ENCODE data around the gene ESRRB.

Gene ESRRB

GRCh38 chr14:76408877-76409276 lies 32.9 kb downstream of the ESRRB start:
- no peak for DNase-seq

- no peak for DNase-seq
Observed at GRCh38 chr14:76412501-76412900, 36.6 kb downstream of the ESRRB start.

DNA sequence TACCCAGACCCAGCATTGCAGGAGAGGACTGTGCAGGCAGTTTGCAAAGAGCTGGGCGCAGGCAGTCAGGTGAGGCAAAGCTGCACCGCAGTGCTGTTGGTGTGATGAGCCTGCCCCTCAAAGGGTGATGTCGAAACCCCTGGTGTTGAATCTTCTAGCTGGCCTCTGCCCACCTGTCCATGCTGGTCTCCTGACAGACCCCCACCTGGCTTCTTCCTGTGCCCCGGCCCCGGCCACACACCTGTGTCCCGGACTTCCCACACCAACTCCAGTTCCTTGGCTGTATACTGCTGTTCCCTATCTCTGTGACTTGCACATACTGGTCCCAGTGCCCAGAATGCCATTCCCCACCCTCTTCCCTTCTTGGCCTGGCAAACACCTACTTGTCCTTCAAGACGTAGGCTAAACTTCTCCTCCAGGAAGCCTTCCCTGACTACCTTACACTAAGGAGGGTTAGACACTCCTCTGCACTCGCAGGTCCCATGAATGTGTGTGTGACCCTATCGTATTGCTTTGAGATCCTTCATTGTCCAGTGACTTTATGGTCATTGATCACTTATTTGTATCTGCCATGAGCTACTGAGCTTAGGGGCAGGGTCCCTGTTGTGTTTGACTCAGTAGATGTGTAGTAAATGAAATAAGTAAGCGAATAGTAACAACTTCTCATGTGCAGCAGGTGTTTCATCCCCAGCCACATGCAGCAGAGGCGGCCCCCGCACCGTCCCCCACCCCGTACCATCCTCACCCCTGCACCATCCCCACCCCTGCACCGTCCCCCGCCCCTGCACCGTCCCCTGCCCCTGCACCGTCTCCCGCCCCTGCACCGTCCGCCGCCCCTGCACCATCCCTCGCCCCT lies 37.4 kb downstream of the ESRRB start:
- no peak for DNase-seq

DNA sequence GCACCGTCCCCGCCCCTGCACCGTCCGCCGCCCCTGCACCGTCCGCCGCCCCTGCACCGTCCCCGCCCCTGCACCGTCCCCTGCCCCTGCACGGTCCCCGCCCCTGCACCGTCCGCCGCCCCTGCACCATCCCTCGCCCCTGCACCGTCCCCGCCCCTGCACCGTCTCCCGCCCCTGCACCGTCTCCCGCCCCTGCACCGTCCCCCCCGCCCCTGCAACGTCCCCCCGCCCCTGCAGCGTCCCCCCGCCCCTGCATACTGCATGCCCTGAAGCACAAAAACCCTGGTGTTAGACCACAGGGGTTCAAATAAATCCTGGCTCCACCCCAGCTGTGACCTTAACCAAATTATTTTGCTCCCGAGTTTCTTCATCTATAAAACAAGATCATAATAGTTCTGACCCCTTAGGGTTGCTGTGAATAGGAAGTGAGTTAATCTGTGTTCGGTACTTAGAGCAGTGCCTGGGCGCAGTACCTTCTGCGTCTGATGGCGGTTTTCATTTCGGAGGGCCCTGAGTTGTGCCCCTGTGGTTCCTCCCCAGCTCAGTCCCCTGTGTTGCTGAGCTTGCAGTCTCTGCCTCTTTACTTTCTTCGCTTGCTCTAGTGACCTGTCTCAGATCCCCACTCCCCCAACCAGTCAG lies 38.1 kb downstream of the ESRRB start:
- no peak for DNase-seq

GRCh38 chr14:76419399-76419798 lies 43.5 kb downstream of the ESRRB start:
- no peak for DNase-seq

GRCh38 chr14:76420827-76421226 lies 44.9 kb downstream of the ESRRB start:
- DNase-seq = no peak

GRCh38 chr14:76421662-76422061 lies 45.7 kb downstream of the ESRRB start:
- no peak for DNase-seq

- no peak for DNase-seq
Observed at GRCh38 chr14:76422662-76423061, 46.7 kb downstream of the ESRRB start.

GRCh38 chr14:76423534-76423933 lies 47.6 kb downstream of the ESRRB start:
- no peak for DNase-seq

DNA sequence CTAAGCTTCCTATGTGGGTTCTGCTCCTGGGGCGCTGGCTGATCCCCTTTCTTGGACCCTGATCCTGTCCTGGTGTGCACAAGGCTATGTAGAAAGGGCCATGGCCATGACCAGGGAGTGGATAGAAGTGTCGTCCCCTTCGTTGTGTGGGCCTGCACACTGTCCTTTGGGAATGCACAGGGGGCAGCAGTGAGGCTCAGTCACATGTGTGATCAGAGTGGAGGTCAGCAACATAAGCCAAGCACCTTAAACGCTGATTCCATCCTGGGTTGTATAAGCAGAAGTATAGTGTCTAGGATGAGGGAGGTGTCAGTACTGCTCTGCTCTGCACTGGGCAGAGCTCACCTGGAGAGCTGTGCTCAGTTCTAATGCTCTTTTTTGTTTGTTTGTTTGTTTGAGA lies 48.4 kb downstream of the ESRRB start:
- DNase-seq = no peak

DNA sequence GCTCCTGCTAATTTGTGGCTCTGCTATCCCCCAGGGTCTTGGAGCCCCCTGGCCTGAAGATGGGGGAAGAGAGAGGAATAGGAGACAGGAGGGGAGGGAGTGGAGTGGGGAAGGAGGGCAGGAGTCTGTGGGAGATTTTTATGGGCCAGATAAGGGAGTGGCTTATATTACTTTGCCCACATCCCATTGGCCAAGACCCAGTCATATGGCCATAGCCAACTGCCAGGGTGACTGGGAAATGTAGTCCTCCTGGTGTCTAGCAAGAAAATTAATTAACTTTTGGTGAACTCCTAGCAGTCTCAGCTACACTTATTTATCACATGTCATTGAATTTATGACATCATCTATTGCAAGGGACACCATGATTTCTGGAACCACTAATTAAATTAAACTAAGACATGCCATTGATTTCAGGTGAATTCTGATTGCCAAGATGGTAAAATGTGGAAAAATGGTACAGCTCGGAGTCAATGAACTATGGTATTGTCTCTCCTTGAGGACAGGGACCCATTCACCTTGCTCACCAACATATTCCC lies 50.3 kb downstream of the ESRRB start:
- no peak for DNase-seq

DNA sequence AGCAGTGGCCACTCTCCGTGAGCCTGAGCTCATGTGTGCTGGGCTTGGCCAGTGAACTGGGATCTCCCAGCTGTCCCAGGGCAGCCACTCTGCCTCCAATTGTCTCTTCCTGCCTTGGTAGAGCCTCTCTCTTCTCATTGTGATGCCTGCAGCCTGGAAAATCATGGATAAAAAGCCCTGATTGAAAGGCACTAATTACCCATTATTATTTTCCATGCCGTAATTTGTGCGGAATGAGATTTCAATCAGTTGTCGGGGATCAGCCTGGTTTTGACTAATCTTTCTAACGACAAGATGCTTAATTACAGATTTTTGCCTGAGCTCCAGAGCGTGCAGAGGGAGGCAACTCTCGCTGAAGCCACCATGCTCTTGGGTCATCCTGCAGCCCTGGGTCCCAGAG lies 52.7 kb downstream of the ESRRB start:
- no peak for DNase-seq

DNA sequence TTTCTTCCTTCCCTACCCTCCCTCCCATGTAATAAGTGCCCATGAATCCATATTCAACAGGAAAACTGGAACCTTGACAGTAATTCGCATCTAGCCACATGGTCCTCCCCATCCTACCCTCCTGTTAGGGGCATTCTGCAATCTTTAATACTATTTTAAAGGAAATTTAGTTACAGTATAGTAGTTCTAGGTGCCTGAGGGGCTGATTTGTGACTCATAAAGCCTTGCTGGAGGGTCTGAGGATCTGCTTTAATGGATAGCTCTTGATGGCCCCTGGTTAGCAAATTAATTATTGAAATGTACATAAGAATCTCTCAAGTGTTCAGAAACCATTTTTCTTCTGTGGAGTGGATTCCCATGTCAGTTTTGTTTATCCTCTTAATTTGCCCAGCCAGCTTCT lies 54.1 kb downstream of the ESRRB start:
- DNase-seq = no peak

DNA sequence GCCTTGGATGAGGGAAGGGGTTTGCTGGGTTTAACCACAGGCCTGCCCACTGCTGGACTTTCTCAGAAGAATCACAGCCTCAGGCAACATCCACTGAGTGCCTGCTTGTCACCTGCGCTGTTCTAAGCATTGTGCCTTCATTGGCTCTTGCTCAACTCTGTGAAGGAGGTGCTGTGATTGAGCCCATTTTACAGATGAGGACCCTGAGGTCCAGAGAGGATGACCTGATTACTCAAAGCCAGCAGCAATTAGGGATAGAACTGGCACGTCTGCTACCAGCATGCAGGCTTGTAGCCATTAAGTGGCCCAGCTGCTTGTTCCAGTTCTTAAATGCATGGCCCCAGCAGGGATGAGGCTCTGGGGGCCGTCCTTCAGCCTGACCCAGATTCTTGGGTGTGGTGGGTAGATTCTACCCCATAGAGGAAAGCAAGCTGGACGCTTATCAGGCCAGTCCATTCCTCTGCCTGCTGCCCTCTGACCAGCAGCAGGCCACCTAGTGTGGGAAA lies 54.6 kb downstream of the ESRRB start:
- DNase-seq = no peak

DNA sequence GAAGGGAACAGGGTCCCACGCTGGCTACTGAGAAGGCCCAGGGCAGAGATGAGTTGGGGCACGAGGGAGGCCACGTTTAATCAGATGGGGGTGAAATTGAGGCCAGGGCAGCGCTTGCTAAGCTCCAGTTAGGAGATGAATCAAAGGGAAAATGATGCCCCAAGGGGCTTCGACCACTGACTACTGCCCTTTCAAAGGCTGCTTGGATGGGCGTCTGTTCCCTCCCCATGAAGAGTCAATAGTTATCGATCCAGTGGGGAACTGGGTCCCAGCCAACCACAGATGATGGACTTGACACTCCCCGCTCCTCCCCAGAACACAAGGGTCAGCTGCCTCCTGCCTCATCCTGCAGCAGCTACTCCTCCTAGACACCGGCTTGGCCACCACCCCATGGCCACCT lies 55.6 kb downstream of the ESRRB start:
- no peak for DNase-seq

GRCh38 chr14:76432827-76433752 lies 57.2 kb downstream of the ESRRB start:
- no peak for DNase-seq

DNA sequence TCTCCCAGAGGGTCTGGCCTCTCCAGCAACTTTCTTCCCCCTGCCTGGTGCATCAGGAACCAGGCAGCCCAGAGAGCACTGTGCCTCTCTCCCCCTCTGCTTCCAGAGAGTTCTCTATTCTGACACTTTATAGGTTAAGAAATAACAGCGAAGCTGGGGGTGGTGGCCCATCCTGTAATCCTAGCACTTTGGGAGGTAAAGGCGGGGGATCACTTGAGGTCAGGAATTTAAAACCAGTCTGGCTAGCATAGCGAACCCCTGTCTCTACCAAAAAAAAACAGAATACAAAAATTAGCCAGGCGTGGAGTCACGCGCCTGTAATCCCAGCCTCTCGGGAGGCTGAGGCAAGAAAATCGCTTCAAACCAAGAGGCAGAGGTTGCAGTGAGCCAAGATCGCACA lies 58.3 kb downstream of the ESRRB start:
- DNase-seq = no peak

- DNase-seq = no peak
Observed at GRCh38 chr14:76439237-76439775, 63.4 kb downstream of the ESRRB start.

- DNase-seq = no peak
Observed at GRCh38 chr14:76446486-76446885, 70.5 kb downstream of the ESRRB start.

GRCh38 chr14:76446921-76447320 lies 71.0 kb downstream of the ESRRB start:
- DNase-seq = no peak

GRCh38 chr14:76450476-76450875 lies 74.5 kb downstream of the ESRRB start:
- no peak for DNase-seq

DNA sequence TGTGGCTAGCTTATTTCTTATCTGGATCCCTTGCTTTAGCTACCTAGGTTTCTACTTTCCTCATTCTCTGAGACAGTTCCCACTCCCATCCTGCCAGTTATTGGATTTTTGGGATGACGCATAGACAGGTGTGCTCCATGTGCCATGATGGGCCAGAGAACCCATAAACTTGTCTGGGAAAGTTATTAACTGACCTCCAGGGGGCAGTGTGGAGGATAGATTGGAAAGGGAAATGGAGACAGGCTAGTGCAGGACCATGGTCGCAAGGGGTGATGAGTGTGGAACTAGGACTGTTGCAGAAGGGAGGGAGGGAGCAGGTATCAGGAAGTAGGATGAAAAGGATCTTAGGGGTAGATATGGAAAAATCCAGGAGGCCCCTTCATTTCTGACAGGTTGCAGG lies 80.3 kb downstream of the ESRRB start:
- peak in 2 of 5 donors; percentile 16 to 28 for DNase-seq
